ENCODE measurements around the gene PRR23E. TPM values are rescaled to one million over a fixed set of nuclear protein-coding genes. Genes with fewer than 3 reads are reported as not detected.
A peak's percentile ranks its signal among the peaks of the same experiment; 100 is the strongest.

Gene PRR23E
- total RNA-seq, 2 donors from 2014 or later = not detected

GRCh38 chr3:127166501-127167065, 26.3 kb upstream of the PRR23E start:
- Histone ChIP-seq H3K4me1 (ENCODE audit: control insufficient read depth, insufficient read depth, low read length) (no peaks in the 10 kb centered on the region), H3K9me3 (ENCODE audit: control insufficient read depth, low read length) (no peaks in the 10 kb centered on the region), H3K36me3 (ENCODE audit: control insufficient read depth, insufficient read depth, low read length) (no peaks in the 10 kb centered on the region), H3K4me3 (ENCODE audit: low read length) (no peak overlapping the region), H3K27ac (ENCODE audit: low read depth, low read length) (no peak overlapping the region), H3K27me3 (ENCODE audit: control insufficient read depth, insufficient read depth, low read length, poor library complexity, severe bottlenecking) (no peaks in the 10 kb centered on the region), H3K9ac (ENCODE audit: extremely low read depth, low read length, poor library complexity, severe bottlenecking) (no peak overlapping the region)
- DNase-seq = peak; percentile 11
- Mint-ChIP-seq H3K4me3 (no peak overlapping the region), H3K9me3 (no peaks in the 10 kb centered on the region), H3K27me3 (ENCODE audit: insufficient read depth) (peaks cover 5% of the 10 kb centered on the region), H3K36me3 (ENCODE audit: low read depth) (no peaks in the 10 kb centered on the region), H3K27ac (no peak overlapping the region), H3K4me1 (no peaks in the 10 kb centered on the region)
- 82 to 87% methylated on average over 9 of the region's 9 CpGs for WGBS, 2 experiments (ENCODE audit: insufficient coverage in 1 of 2, insufficient read length in 1 of 2)
- no peak for TF ChIP-seq CTCF (conservative IDR thresholded peaks at IDR 0.05)

GRCh38 chr3:127167315-127168043, 25.5 kb upstream of the PRR23E start:
- H3K4me1 Mint-ChIP-seq = peaks cover 2% of the 10 kb centered on the region
- H3K27me3 ChIP-seq (ENCODE audit: control insufficient read depth, insufficient read depth, low read length, poor library complexity, severe bottlenecking) = no peaks in the 10 kb centered on the region
- no peak for TF ChIP-seq CTCF (conservative IDR thresholded peaks at IDR 0.05)

GRCh38 chr3:127168271-127168670, 24.7 kb upstream of the PRR23E start:
- H3K4me1 Mint-ChIP-seq = peaks cover 2% of the 10 kb centered on the region
- H3K9me3 ChIP-seq (ENCODE audit: control insufficient read depth, low read length) = no peaks in the 10 kb centered on the region
- TF ChIP-seq CTCF (conservative IDR thresholded peaks at IDR 0.05) = no peak
- 71 to 92% methylated on average over 4 to 6 of the region's 6 CpGs for WGBS, 2 experiments (ENCODE audit: insufficient coverage in 1 of 2, insufficient read length in 1 of 2)
- H3K27ac Mint-ChIP-seq = no peak overlapping the region
- H3K27ac ChIP-seq (ENCODE audit: low read depth, low read length) = no peak overlapping the region
- no peaks in the 10 kb centered on the region for H3K9me3 Mint-ChIP-seq
- no peaks in the 10 kb centered on the region for H3K27me3 ChIP-seq (ENCODE audit: control insufficient read depth, insufficient read depth, low read length, poor library complexity, severe bottlenecking)
- H3K36me3 Mint-ChIP-seq (ENCODE audit: low read depth) = no peaks in the 10 kb centered on the region
- DNase-seq = peak; percentile 22
- no peaks in the 10 kb centered on the region for H3K4me1 ChIP-seq (ENCODE audit: control insufficient read depth, insufficient read depth, low read length)
- H3K9ac ChIP-seq (ENCODE audit: extremely low read depth, low read length, poor library complexity, severe bottlenecking) = no peak overlapping the region
- H3K36me3 ChIP-seq (ENCODE audit: control insufficient read depth, insufficient read depth, low read length) = no peaks in the 10 kb centered on the region
- peaks cover 5% of the 10 kb centered on the region for H3K27me3 Mint-ChIP-seq (ENCODE audit: insufficient read depth)
- no peak overlapping the region for H3K4me3 ChIP-seq (ENCODE audit: low read length)
- H3K4me3 Mint-ChIP-seq = no peak overlapping the region

More at GRCh38 chr3:127167315-127168043, 25.5 kb upstream of the PRR23E start:
- Histone ChIP-seq H3K9ac (ENCODE audit: extremely low read depth, low read length, poor library complexity, severe bottlenecking) (no peak overlapping the region), H3K36me3 (ENCODE audit: control insufficient read depth, insufficient read depth, low read length) (no peaks in the 10 kb centered on the region), H3K9me3 (ENCODE audit: control insufficient read depth, low read length) (no peaks in the 10 kb centered on the region), H3K27ac (ENCODE audit: low read depth, low read length) (no peak overlapping the region), H3K4me3 (ENCODE audit: low read length) (no peak overlapping the region), H3K4me1 (ENCODE audit: control insufficient read depth, insufficient read depth, low read length) (no peaks in the 10 kb centered on the region)
- Mint-ChIP-seq H3K27ac (no peak overlapping the region), H3K9me3 (no peaks in the 10 kb centered on the region), H3K27me3 (ENCODE audit: insufficient read depth) (peaks cover 5% of the 10 kb centered on the region), H3K36me3 (ENCODE audit: low read depth) (no peaks in the 10 kb centered on the region), H3K4me3 (no peak overlapping the region)
- 80 to 89% methylated on average over 5 to 9 of the region's 9 CpGs for WGBS, 2 experiments (ENCODE audit: insufficient coverage in 1 of 2, insufficient read length in 1 of 2)
- peak; percentile 16 for DNase-seq

Data from endodermal cell (in vitro differentiated cells).